Keratinocyte (primary cell): ENCODE measurements around the gene AOPEP. TPM values are rescaled to one million over a fixed set of nuclear protein-coding genes. Genes with fewer than 3 reads are reported as not detected.

Experiments used
- DNase-seq: peaks from one replicate; pipeline ENCODE4 v3.0.0-alpha.2; 2011; ENCODE audit warnings: low read depth, missing footprints, low spot score
- FAIRE-seq: peaks from 2 replicates; lab custom pipeline; 2011; peaks lifted over from hg19 to GRCh38; lab: Jason Lieb, UNC
- H2AFZ ChIP-seq: 2 replicates; pipeline ENCODE4 v1.6.0; 2012; ENCODE audit warnings: low read length, control low read depth, inconsistent platforms; ENCODE audit not compliant: control insufficient read depth
- H3K27ac ChIP-seq: 2 replicates; pipeline ENCODE4 v1.5.1; 2011; ENCODE audit warnings: low read length; ENCODE audit not compliant: control insufficient read depth, insufficient read depth
- H3K27me3 ChIP-seq: 3 replicates; pipeline ENCODE4 v1.6.0; 2011; ENCODE audit warnings: low read length; ENCODE audit not compliant: control insufficient read depth, insufficient read depth; ENCODE audit errors: extremely low read depth
- H3K36me3 ChIP-seq, 2 experiments: 2 replicates in 1 of 2; 3 replicates in 1 of 2; pipeline ENCODE4 v1.5.1; 2011; ENCODE audit warnings: low read length in 2 of 2, mild to moderate bottlenecking in 1 of 2; ENCODE audit not compliant: control insufficient read depth in 2 of 2, insufficient read depth in 2 of 2; ENCODE audit errors: extremely low read depth in 1 of 2
- H3K4me1 ChIP-seq: 3 replicates; pipeline ENCODE4 v1.5.1; 2011; ENCODE audit warnings: low read length; ENCODE audit not compliant: control insufficient read depth, insufficient read depth; ENCODE audit errors: extremely low read depth
- H3K4me2 ChIP-seq: 3 replicates; pipeline ENCODE4 v1.6.0; 2011; ENCODE audit warnings: low read depth, low read length; ENCODE audit not compliant: control insufficient read depth, insufficient read depth; ENCODE audit errors: extremely low read depth
- H3K4me3 ChIP-seq, 3 experiments: fragments of 200-600 bp in 1 of 3; sonication (generic) in 1 of 3; 2 replicates in 2 of 3; 3 replicates in 1 of 3; pipeline ENCODE4 v1.5.1; 2011 to 2016; ENCODE audit warnings: low read length in 3 of 3, mild to moderate bottlenecking in 3 of 3, control low read depth in 2 of 3, inconsistent platforms in 1 of 3, low read depth in 1 of 3, mixed read lengths in 1 of 3, mixed run types in 1 of 3, moderate library complexity in 1 of 3; ENCODE audit not compliant: control insufficient read depth in 2 of 3, insufficient read depth in 2 of 3; ENCODE audit errors: extremely low read depth in 1 of 3
- H3K79me2 ChIP-seq: 2 replicates; pipeline ENCODE4 v1.6.0; 2012; ENCODE audit warnings: low read length; ENCODE audit not compliant: control insufficient read depth, insufficient read depth
- H3K9ac ChIP-seq: 3 replicates; pipeline ENCODE4 v1.6.0; 2011; ENCODE audit warnings: low read length; ENCODE audit not compliant: control insufficient read depth, insufficient read depth; ENCODE audit errors: extremely low read depth
- H3K9me1 ChIP-seq: 3 replicates; pipeline ENCODE4 v1.6.0; 2011; ENCODE audit warnings: low read length; ENCODE audit not compliant: control insufficient read depth, insufficient read depth; ENCODE audit errors: extremely low read depth
- H3K9me3 ChIP-seq: 2 replicates; pipeline ENCODE4 v1.5.1; 2012; ENCODE audit warnings: low read depth, low read length; ENCODE audit not compliant: control insufficient read depth
- H4K20me1 ChIP-seq: 3 replicates; pipeline ENCODE4 v1.6.0; 2011; ENCODE audit warnings: low read length; ENCODE audit not compliant: control insufficient read depth, insufficient read depth; ENCODE audit errors: extremely low read depth
- CTCF ChIP-seq, 3 experiments: IDR thresholded peaks in 1 of 3; conservative IDR thresholded peaks in 1 of 3; optimal IDR thresholded peaks in 1 of 3; 2 replicates in 2 of 3; 3 replicates in 1 of 3; pipeline versions ENCODE3 to v1.5.1; 2011; ENCODE audit warnings: low read length in 3 of 3, mild to moderate bottlenecking in 3 of 3, moderate library complexity in 2 of 3, control low read depth in 1 of 3, inconsistent platforms in 1 of 3; ENCODE audit not compliant: insufficient read depth in 2 of 3; ENCODE audit errors: extremely low read depth in 1 of 3
- EZH2 ChIP-seq: IDR thresholded peaks from one replicate; pipeline ENCODE4 v1.6.1; 2012; ENCODE audit warnings: inconsistent platforms, mild to moderate bottlenecking, low read length, moderate library complexity
- dilution Hi-C: fragments of 300-500 bp; cut with MboI; formaldehyde crosslinking; loops from one replicate; pipeline ENCODE4 v1.7.0; 2020; ENCODE audit warnings: low sequenced_read_pairs; ENCODE audit not compliant: extremely low pct_ligation_motif_present
- polyA plus RNA-seq, 5 experiments: library from polyadenylated mRNA; depleted of rRNA in 3 of 5; stranded (reverse) in 3 of 5; stranded (forward) in 1 of 5; unstranded in 1 of 5; fragments of >200 nt; gene quantifications; 1 replicate in 1 of 5; 2 replicates in 3 of 5; 3 replicates in 1 of 5; pipeline versions ENCODE4 v1.2.1 to v1.2.3, GENCODE V29; 2011 to 2012; ENCODE audit warnings: missing spikeins in 2 of 5, low read depth in 1 of 5, low replicate concordance in 1 of 5

AOPEP gene
- polyA plus RNA-seq, 1 donor (not counting 4 experiments of a cell fraction or from before 2014, with no cell fraction given): 27.0 TPM

- TF ChIP-seq CTCF (optimal IDR thresholded peaks at IDR 0.05 in 1 of 3, IDR thresholded peaks at IDR 0.05 in 1 of 3, conservative IDR thresholded peaks at IDR 0.05 in 1 of 3; ENCODE audit: extremely low read depth in 1 of 3, insufficient read depth in 2 of 3, low read length in 3 of 3) (peak in 2 of 3 experiments; percentile 11 to 24), EZH2 (no peak)
- no peaks in the 10 kb centered on the region for H3K79me2 ChIP-seq
- H3K27me3 ChIP-seq: no peaks in the 10 kb centered on the region
- H3K36me3 ChIP-seq: peaks cover 7 to 9% of the 10 kb centered on the region in 2 experiments
- peak overlapping the region; percentile 63 for H3K4me2 ChIP-seq
- peak overlapping the region; percentile 91 for H3K27ac ChIP-seq
- no peaks in the 10 kb centered on the region for H3K9me3 ChIP-seq
- no peak overlapping the region for H3K4me3 ChIP-seq
- H3K4me1 ChIP-seq: peaks cover 50% of the 10 kb centered on the region
- H2AFZ ChIP-seq: peak overlapping the region; percentile 17
- H3K9ac ChIP-seq: peak overlapping the region; percentile 66
- dilution Hi-C loops: no loop called here
- peaks cover 4% of the 10 kb centered on the region for H3K9me1 ChIP-seq
- DNase-seq (peak; percentile 81), FAIRE-seq (peak; percentile 99)
- H4K20me1 ChIP-seq: no peaks in the 10 kb centered on the region
Measured at GRCh38 chr9:95105519-95106287, 379.2 kb downstream of the AOPEP start.

- H2AFZ ChIP-seq: no peak overlapping the region
- no peaks in the 10 kb centered on the region for H3K79me2 ChIP-seq
- H3K4me3 ChIP-seq: no peak overlapping the region
- peaks cover 14% of the 10 kb centered on the region in 2 experiments for H3K36me3 ChIP-seq
- H3K4me2 ChIP-seq: no peak overlapping the region
- FAIRE-seq (no peak), DNase-seq (no peak)
- H4K20me1 ChIP-seq: no peaks in the 10 kb centered on the region
- H3K9me3 ChIP-seq: no peaks in the 10 kb centered on the region
- TF ChIP-seq EZH2: no peak
- H3K27me3 ChIP-seq: no peaks in the 10 kb centered on the region
- no peak overlapping the region for H3K27ac ChIP-seq
- H3K9me1 ChIP-seq: peaks cover 4% of the 10 kb centered on the region
- no peak overlapping the region for H3K9ac ChIP-seq
- dilution Hi-C loops: no loop called here
- peaks cover 37% of the 10 kb centered on the region for H3K4me1 ChIP-seq
Measured at GRCh38 chr9:95107001-95107749, 380.7 kb downstream of the AOPEP start.
